SU-DHL-6 (cell line): ENCODE results near the gene REXO5.

Source experiments
- CTCF ChIP-seq: fragments of 200-600 bp; sonication (generic); IDR thresholded peaks from one replicate; pipeline ENCODE4 v1.5.1; 2017; ENCODE audit warnings: antibody characterized with exemption, mild to moderate bottlenecking, low read length, moderate library complexity; ENCODE audit not compliant: insufficient read depth, poor library complexity, severe bottlenecking
- EZH2phosphoT487 ChIP-seq: fragments of 200-600 bp; sonication (generic), shearing (Covaris generic); conservative IDR thresholded peaks from 2 replicates; pipeline ENCODE4 v1.6.1; 2018; ENCODE audit warnings: mild to moderate bottlenecking, antibody characterized with exemption, low read length, moderate library complexity, mixed read lengths

DNA sequence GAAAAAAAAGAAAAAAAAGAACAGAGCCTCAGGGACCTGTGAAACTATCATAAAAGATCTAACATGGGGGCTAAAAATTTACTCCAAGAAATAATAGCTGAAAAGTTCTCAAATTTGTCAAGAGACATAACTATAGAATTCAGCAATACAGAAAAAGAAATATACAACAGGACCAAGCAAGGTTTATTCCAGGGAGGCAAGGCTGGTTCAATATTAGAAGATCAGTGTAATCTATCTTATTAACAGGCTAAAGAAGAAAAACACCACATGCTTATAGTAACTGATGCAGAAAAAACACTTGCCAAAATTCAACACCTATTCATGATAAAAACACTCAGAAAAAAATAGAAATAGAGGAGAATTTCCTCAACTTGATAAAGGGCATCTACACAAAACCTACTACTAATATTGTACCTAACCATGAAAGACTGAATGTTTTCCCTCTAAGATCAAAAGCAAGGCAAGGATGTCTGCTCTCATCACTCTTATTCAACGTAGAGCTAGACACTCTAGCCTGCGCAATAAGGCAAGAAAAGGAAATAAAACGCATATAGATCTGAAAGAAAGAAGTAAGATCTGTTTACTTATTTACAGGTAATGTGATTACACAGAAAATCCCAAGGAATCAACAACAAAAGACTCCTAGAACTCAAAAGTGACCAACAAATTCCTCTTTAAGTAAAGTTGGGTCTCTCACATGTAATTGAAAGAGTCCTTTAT lies 43.8 kb upstream of the REXO5 start:
- no peak for TF ChIP-seq CTCF
- no peak for TF ChIP-seq EZH2phosphoT487
